BJ (cell line): Measurements from ENCODE around the gene TEX10. TPM values are rescaled to one million over a fixed set of nuclear protein-coding genes. Genes with fewer than 3 reads are reported as not detected.
"Not testable (repeated sequence)": the region's sequence is repeated elsewhere in the genome, so short reads cannot be mapped to it uniquely, and the experiment has no call there.

ENCODE experiments used
- CTCF ChIA-PET: fragments of 350-600 bp; formaldehyde crosslinking; extraction: SDS; loops from one replicate; lab custom pipeline; 2021; ENCODE audit warnings: antibody characterized with exemption, inconsistent platforms; lab: Yijun Ruan, JAX
- POLR2A ChIA-PET: fragments of 300-600 bp; sonication (Branson Sonifier 250); formaldehyde crosslinking; extraction: SDS; loops from one replicate; lab custom pipeline; 2021; ENCODE audit warnings: antibody characterized with exemption; lab: Charles Lee
- DNase-seq: peaks from one replicate; pipeline ENCODE4 v3.0.0-alpha.2; 2011; ENCODE audit warnings: low read depth
- H3K27me3 ChIP-seq: 2 replicates; pipeline ENCODE4 v1.6.0; 2011; ENCODE audit warnings: low read length; ENCODE audit not compliant: control insufficient read depth, insufficient read depth
- H3K36me3 ChIP-seq: 2 replicates; pipeline ENCODE4 v1.5.1; 2011; ENCODE audit warnings: low read length; ENCODE audit not compliant: control insufficient read depth, insufficient read depth
- H3K4me3 ChIP-seq: 2 replicates; pipeline ENCODE4 v1.5.1; 2011; ENCODE audit warnings: low read depth, mild to moderate bottlenecking, control low read depth, low read length
- CTCF ChIP-seq: IDR thresholded peaks from 2 replicates; pipeline ENCODE4 v1.5.1; 2011; ENCODE audit warnings: low read depth, mild to moderate bottlenecking, control low read depth, inconsistent platforms, low read length, moderate library complexity; ENCODE audit not compliant: insufficient read depth
- polyA plus RNA-seq: library from polyadenylated mRNA; depleted of rRNA; stranded (reverse); fragments of >200 nt; gene quantifications from 2 replicates; pipeline ENCODE4 v1.2.3, GENCODE V29; 2011

TEX10 gene
- polyA plus RNA-seq, 1 experiment: 12.8 TPM

DNA sequence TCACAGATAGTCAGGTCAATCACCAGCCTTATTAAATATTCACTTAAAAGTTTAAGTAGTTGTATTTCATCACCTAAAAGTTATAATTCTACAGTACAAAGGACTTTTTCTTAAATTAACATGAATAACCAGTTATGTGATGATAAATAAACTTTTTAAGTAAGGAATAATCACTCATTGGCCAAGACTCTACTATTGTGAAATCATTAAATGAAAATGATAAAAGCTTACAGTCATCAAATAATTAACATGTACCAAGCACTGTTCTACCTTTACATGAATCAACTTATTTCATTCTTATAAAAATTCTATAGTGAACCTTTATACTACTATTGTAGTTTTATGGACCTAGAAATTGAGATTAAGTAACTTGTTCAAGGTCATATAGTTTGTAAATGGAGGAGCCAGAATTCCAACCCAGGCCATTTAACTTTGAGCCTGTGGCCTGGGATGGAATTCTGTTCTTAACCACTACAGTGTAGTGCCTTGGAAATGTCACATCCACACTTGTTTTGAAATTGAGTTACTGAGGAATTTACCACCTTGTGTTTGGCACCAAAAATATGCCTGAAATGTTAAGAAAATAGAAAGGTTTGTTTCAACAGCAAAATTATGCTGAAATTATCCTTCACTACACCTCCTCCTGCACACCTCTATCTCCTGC is 41.4 kb upstream of the TEX10 start:
- no peaks in the 10 kb centered on the region for H3K27me3 ChIP-seq
- POLR2A ChIA-PET: no interaction called here
- no peaks in the 10 kb centered on the region for H3K36me3 ChIP-seq
- no peak for DNase-seq
- no peak for TF ChIP-seq CTCF
- CTCF ChIA-PET: no interaction called here
- no peak overlapping the region for H3K4me3 ChIP-seq

- H3K36me3 ChIP-seq, H3K27me3 ChIP-seq, POLR2A ChIA-PET, CTCF ChIA-PET, DNase-seq, H3K4me3 ChIP-seq: not testable (repeated sequence)
Measured at GRCh38 chr9:100392989-100393388, 40.2 kb upstream of the TEX10 start.

DNA sequence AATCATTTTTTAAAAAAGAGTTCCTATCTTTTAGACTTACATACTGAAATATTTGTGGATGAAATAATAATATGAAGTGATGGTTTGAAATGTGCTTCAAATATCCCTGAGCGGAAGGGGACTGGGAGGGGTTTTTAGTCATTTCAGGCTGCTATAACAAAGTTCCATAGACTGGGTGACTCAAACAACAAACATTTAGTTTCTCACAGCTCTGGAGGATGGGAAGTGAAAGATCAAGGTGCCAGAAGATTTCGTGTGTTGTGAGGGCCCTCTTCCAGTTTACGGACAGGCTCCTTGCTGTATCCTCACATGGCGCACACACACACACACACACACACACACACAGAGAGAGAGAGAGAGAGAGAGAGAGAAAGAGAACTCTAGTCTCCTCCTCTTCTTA is 27.1 kb upstream of the TEX10 start:
- no peaks in the 10 kb centered on the region for H3K36me3 ChIP-seq
- DNase-seq: peak; percentile 43
- CTCF ChIA-PET: interaction anchor here (1.0 kb wide), 1 partner anchor 18 kb away, joined by 3 read pairs; no protein-coding TSS in a partner anchor
- POLR2A ChIA-PET: no interaction called here
- TF ChIP-seq CTCF: no peak
- H3K27me3 ChIP-seq: no peaks in the 10 kb centered on the region
- no peak overlapping the region for H3K4me3 ChIP-seq

DNA sequence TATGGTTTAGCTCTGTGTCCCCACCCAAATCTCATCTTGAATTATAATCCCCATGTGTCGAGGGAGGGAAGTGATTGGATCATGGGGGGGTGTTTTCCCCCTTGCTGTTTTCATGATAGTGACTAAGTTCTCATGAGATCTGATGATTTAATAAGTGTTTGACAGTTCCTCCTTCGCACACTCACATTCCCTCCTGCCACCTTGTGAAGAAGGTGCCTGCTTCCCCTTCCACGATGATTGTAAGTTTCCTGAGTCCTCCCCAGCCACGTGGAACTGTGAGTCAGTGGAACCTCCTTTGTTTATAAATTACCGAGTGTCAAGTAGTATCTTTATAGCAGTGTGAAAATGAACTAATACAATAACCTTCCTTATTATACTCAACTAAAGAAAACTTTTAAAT is 24.3 kb upstream of the TEX10 start:
- ChIA-PET POLR2A (no interaction called here), CTCF (interaction anchor here (0.7 kb wide), 1 partner anchor 10 kb away, joined by 3 read pairs; no protein-coding TSS in a partner anchor)
- H3K36me3 ChIP-seq: no peaks in the 10 kb centered on the region
- no peak for DNase-seq
- no peak for TF ChIP-seq CTCF
- H3K4me3 ChIP-seq: no peak overlapping the region
- H3K27me3 ChIP-seq: no peaks in the 10 kb centered on the region

DNA sequence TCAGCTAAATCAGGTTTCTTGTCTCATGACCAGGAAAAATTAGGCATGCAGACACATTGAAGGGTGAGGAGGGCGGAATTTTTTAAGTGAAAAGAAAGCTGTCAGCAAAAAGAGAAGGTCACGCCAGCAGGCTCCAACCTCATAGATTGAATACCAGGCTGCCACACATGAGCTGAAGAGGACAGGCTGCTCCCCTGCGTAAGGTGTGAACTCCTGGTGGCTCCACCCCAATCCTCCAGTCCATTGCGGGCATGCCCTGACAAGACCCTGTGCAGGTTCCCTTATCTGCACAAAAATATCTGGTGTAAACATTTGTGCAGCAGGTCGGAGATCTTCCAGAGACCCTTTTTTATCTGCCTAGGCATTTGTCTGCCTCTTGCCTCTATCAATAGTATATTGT is 22.9 kb upstream of the TEX10 start:
- TF ChIP-seq CTCF: no peak
- H3K27me3 ChIP-seq: no peaks in the 10 kb centered on the region
- ChIA-PET CTCF (interaction anchor here (0.6 kb wide), 1 partner anchor 253 kb away, joined by 3 read pairs; no protein-coding TSS in a partner anchor), POLR2A (no interaction called here)
- H3K4me3 ChIP-seq: no peak overlapping the region
- no peak for DNase-seq
- no peaks in the 10 kb centered on the region for H3K36me3 ChIP-seq

DNA sequence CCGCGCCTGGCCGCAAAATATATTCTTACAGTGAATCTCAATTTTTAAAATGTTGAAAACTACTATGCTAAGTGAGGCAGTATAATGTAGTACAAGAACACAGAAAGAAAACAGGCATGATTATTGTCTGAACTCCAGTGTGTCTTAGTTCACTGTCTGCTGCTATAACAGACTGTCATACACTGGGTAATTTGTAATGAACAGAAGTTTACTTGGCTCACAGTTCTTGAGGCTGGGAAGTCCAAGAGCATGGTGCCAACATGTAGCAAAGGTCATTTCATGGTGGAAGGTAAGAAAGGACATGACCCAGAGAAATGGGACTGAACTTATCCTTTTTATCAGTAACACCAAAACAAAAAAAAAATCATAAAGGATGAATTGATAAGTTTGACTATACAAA is 19.9 kb upstream of the TEX10 start:
- POLR2A ChIA-PET: no interaction called here

More for the DNA sequence above, 19.9 kb upstream of the TEX10 start:
- no peaks in the 10 kb centered on the region for H3K36me3 ChIP-seq
- CTCF ChIA-PET: no interaction called here
- H3K4me3 ChIP-seq: no peak overlapping the region
- no peak for DNase-seq
- no peaks in the 10 kb centered on the region for H3K27me3 ChIP-seq
- no peak for TF ChIP-seq CTCF
